AG08395 (cell line): ENCODE measurements around the gene ZNF784.
A peak's percentile ranks its signal among the peaks of the same experiment; 100 is the strongest.

ENCODE experiments used
- DNase-seq: peaks from one replicate; pipeline ENCODE4 v3.0.0; 2012; ENCODE audit warnings: mixed read lengths, low spot score

ZNF784 gene

GRCh38 chr19:55620410-55621204, 3.8 kb downstream of the ZNF784 start:
- no peak for DNase-seq

- DNase-seq = peak; percentile 29
Measured at GRCh38 chr19:55619286-55619685, 5.1 kb downstream of the ZNF784 start.

GRCh38 chr19:55618426-55618825, 5.9 kb downstream of the ZNF784 start:
- DNase-seq = no peak

- no peak for DNase-seq
Measured at GRCh38 chr19:55617426-55617825, 6.9 kb downstream of the ZNF784 start.

DNA sequence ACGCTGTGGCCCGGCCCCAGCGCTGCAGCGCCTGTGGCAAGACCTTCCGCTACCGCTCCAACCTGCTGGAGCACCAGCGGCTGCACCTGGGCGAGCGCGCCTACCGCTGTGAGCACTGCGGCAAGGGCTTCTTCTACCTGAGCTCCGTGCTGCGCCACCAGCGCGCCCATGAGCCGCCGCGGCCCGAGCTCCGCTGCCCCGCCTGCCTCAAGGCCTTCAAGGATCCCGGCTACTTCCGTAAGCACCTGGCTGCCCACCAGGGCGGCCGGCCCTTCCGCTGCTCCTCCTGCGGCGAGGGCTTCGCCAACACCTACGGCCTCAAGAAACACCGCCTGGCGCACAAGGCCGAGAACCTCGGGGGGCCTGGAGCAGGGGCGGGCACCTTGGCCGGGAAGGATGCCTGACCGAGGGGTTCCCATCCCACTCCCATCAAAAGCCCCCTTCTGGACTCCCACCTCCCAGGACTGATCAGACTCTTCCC, 7.9 kb downstream of the ZNF784 start:
- no peak for DNase-seq

DNA sequence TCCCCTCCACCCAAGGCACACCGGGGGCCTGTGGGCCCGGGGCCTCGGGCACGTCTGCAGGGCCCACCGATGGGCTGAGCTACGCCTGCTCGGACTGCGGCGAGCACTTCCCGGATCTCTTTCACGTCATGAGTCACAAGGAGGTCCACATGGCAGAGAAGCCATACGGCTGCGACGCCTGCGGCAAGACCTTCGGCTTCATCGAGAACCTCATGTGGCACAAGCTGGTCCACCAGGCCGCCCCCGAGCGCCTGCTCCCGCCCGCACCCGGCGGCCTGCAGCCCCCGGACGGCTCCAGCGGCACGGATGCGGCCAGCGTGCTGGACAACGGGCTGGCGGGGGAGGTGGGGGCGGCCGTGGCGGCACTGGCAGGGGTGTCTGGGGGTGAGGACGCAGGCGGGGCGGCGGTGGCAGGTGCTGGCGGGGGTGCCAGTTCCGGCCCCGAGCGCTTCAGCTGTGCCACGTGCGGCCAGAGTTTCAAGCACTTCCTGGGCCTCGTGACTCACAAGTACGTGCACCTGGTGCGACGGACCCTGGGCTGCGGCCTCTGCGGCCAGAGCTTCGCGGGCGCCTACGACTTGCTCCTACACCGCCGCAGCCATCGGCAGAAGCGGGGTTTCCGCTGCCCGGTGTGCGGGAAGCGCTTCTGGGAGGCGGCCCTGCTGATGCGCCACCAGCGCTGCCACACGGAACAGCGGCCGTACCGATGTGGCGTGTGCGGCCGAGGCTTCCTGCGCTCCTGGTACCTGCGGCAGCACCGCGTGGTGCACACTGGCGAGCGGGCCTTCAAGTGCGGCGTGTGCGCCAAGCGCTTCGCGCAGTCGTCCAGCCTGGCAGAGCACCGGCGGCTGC, 8.6 kb downstream of the ZNF784 start:
- no peak for DNase-seq

DNA sequence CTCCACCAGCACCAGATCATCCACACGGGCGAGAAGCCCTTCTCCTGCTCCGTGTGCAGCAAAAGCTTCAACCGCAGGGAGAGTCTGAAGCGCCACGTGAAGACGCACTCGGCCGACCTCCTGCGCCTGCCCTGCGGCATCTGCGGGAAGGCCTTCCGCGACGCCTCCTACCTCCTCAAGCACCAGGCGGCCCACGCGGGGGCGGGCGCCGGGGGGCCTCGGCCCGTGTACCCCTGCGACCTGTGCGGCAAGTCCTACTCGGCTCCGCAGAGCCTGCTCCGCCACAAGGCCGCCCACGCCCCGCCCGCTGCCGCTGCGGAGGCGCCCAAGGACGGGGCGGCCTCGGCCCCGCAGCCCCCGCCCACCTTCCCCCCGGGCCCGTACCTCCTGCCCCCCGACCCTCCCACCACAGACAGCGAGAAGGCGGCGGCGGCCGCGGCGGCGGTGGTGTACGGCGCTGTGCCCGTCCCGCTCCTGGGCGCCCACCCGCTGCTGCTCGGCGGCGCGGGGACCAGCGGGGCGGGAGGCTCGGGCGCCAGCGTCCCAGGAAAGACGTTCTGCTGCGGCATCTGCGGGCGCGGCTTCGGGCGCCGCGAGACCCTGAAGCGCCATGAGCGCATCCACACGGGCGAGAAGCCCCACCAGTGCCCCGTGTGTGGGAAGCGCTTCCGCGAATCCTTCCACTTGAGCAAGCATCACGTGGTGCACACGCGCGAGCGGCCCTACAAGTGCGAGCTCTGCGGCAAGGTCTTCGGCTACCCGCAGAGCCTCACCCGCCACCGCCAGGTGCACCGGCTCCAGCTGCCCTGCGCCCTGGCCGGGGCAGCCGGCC, 9.4 kb downstream of the ZNF784 start:
- DNase-seq = no peak

DNA sequence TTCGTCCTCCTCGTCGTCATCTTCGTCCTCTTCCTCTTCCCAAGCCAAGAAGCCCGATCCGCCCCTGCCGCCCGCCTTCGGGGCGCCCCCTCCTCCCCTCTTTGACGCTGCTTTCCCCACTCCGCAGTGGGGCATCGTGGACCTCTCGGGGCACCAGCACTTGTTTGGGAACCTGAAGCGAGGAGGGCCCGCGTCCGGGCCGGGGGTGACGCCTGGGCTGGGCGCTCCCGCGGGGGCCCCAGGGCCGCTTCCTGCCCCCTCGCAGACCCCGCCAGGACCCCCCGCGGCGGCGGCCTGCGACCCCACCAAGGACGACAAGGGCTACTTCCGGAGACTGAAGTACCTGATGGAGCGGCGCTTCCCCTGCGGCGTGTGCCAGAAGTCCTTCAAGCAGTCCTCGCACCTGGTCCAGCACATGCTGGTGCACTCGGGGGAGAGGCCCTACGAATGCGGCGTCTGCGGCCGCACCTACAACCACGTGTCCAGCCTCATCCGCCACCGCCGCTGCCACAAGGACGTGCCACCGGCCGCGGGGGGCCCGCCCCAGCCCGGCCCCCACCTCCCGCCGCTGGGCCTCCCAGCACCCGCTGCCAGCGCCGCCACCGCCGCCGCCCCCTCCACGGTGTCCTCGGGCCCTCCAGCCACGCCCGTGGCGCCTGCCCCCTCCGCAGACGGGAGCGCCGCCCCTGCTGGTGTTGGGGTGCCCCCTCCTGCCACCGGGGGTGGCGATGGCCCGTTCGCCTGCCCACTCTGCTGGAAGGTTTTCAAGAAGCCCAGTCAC, 10.2 kb downstream of the ZNF784 start:
- no peak for DNase-seq

DNA sequence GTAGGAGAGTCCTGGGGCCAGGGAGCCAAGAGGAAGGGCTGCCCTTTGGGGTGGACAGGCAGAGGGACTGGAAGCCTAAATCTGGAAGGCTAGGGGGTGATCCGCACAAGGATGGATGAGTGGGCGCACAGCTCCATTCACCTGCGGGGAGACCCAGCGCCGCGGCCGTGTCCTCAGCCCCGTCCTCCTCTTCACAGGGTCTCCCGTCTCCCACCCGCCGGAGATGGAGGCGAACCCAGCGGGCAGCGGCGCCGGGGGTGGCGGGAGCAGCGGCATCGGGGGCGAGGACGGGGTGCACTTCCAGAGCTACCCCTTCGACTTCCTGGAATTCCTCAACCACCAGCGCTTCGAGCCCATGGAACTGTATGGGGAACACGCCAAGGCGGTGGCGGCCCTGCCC, 11.0 kb downstream of the ZNF784 start:
- no peak for DNase-seq

DNA sequence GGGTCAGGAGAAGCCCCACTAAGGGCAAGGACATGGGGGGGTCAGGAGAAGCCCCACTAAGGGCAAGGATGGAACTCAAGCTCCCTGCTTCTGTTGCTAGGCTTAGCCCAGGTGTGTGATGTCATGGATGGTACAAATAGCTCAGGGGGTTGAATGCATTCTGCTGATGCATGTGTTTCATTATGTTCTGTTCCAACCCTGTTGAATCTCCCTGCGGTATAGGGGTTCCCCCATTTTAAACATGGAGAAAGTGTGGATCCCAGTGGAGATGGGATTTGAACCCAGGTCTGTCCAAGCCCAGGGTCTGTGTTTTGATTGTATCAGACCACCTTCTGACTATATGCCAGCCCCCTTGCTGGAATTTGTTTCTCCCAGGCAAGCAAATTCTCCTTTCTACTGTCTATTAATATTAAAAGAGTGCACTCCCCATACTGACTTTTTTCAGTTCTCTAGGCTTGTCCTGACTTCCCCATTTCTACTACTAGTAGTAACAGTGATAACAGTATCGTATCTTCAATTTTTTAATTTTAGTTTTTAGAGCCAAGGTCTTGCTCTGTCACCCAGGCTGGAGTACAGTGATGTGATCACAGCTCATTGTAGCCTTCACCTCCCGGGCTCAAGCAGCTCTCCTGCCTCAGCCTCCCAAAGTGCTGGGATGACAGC, 12.3 kb downstream of the ZNF784 start:
- DNase-seq = no peak

GRCh38 chr19:55611300-55611982, 12.9 kb downstream of the ZNF784 start:
- DNase-seq = no peak

GRCh38 chr19:55609326-55609725, 15.0 kb downstream of the ZNF784 start:
- no peak for DNase-seq

DNA sequence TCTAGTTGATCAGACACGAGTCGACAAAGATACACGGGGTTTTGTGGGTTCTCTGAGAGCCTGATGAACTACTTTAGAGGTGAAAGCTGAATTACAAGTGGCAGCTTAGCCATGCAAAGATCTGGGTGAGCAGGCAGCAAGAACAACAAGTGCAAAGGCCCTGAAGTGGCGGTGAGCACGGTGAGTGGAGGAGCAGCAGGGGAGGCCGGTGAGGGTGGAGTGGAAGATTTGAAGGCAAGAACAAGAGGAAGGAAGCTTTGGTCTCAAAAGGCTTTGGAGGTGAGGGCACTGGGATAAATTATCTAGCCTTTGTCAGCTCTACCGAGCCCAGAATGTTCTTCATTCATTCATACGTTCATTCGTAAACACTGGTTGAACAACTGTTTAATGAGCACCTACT, 17.5 kb downstream of the ZNF784 start:
- DNase-seq = no peak

GRCh38 chr19:55606471-55606787, 17.9 kb downstream of the ZNF784 start:
- DNase-seq = no peak

DNA sequence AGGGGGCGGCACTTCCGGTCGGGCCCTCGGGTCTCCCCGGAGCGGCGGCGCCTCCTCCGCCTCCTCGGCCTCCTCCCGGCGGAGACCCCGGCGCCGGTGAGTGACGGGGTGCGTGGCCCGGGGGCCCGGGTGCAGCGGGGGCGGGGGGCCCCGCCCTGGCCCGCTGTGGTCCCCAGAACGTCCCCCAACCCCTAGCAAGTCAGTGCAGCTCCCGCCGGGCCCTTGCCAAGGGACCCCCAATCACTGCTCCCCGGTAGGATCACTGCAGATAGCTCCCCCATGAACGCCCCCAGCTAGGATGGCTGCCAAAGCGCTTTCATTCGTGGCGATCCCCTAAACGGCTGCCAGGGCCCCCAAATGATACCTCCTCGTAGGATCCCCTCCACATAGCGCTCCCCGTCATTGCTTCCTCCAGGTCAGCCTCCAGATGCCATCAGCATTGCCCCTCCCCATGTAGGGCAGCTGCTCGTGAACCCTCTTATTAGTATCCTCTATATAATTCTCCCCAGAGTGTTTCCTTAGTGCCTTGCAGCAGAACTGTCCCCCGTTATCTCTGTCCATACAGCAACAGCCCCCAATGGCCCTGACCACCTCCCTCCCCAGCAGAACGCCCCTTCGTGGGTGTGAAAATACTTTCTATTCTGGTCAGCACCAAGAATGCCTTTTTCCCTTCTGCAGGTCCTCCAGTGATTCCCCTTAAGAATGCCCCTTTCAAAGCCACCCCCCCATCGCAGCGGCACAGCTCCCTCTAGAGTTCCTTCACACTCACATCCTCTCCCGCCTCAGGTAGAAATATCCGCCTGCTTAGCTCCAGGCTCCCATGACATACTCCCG, 18.5 kb downstream of the ZNF784 start, which contains the start of gene ZNF865:
Gene ZNF865, plus strand, starts transcription at position 11 of the 834 bp plus-strand sequence. CDS start 7,972 bp downstream, outside the sequence.
- DNase-seq = peak; percentile 85

- DNase-seq = peak; percentile 99
Measured at GRCh38 chr19:55605207-55605636, 19.1 kb downstream of the ZNF784 start.

DNA sequence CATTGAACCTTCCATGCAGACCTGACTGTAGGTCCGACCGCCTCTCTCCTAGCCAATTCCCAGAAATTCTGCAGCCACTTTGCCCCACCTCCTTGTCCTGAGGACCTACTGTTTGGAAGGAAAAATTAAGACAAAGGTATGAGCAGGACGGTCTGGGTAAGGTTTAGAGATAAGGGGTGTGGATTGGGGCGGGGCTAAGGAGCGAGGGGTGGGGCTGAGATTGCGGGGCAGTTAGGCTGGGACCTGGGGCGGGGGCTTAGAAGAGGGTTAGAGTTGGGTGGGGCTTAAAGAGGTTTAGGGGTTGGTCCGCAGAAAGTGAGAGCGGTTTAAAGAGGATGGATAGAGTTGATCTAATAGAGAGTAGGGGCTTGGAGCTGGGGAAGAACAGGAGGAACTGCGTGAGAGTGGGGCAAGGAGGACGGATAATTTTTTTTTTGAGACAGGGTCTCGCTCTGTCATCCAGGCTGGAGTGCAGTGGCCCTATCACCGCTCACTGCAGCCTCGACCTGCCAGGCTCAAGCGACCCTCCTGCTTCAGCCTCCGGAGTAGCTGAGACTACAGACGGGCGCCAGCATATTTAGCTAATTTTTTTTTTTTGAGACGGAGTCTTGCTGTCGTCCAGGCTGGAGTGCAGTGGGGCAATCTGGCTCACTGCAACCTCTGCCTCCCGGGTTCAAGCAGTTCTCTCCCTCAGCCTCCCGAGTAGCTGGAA, 20.6 kb downstream of the ZNF784 start:
- no peak for DNase-seq

GRCh38 chr19:55603115-55603514, 21.3 kb downstream of the ZNF784 start:
- no peak for DNase-seq
